Naive B cell (primary cell): ENCODE data around the gene SLC48A1. TPM values are rescaled to one million over a fixed set of nuclear protein-coding genes. Genes with fewer than 3 reads are reported as not detected.

Source experiments
- ATAC-seq, 2 donors: fragments of 150-1000 bp; cut with Tn5 transposase; 2 replicates each; pipeline ENCODE4 v1.10.0; 2021; ENCODE audit warnings: low read depth in 2 of 2, mild to moderate bottlenecking in 2 of 2, moderate library complexity in 2 of 2
- DNase-seq: peaks from one replicate; pipeline ENCODE4 v3.0.0; 2022
- H3K27ac Mint-ChIP-seq, 6 donors: one replicate each; pipeline ENCODE4 v1.8.0; 2020 to 2022; ENCODE audit warnings: mild to moderate bottlenecking in 6 of 6, mixed read lengths in 6 of 6, moderate library complexity in 5 of 6, inconsistent platforms in 2 of 6
- H3K27me3 Mint-ChIP-seq, 3 donors: one replicate each; pipeline ENCODE4 v1.8.0; 2021 to 2022; ENCODE audit warnings: mixed read lengths in 3 of 3, mild to moderate bottlenecking in 1 of 3
- H3K36me3 Mint-ChIP-seq, 2 donors: one replicate each; pipeline ENCODE4 v1.8.0; 2020 to 2022; ENCODE audit warnings: mixed read lengths in 2 of 2, inconsistent platforms in 1 of 2, mild to moderate bottlenecking in 1 of 2
- H3K4me1 Mint-ChIP-seq, 3 donors: one replicate each; pipeline ENCODE4 v1.8.0; 2020 to 2022; ENCODE audit warnings: mixed read lengths in 3 of 3, inconsistent platforms in 1 of 3, mild to moderate bottlenecking in 1 of 3, moderate library complexity in 1 of 3
- H3K4me3 Mint-ChIP-seq, 8 donors: one replicate each; pipeline ENCODE4 v1.8.0; 2020 to 2022; ENCODE audit warnings: mild to moderate bottlenecking in 8 of 8, mixed read lengths in 8 of 8, moderate library complexity in 8 of 8, inconsistent platforms in 2 of 8
- H3K9me3 Mint-ChIP-seq, 7 donors: one replicate each; pipeline ENCODE4 v1.8.0; 2020 to 2022; ENCODE audit warnings: mixed read lengths in 7 of 7, mild to moderate bottlenecking in 5 of 7, inconsistent platforms in 2 of 7, moderate library complexity in 1 of 7
- polyA plus RNA-seq, 6 donors: library from polyadenylated mRNA; unstranded; fragments of 300-500 nt; fragmentation: Illumina TruSeq; gene quantifications; one replicate each; pipeline ENCODE4 v1.2.3, GENCODE V29; 2021; ENCODE audit warnings: low read depth in 6 of 6

Gene SLC48A1
- polyA plus RNA-seq, 6 donors from 2014 or later: 12.2 to 18.3 (median 13.9) TPM

- peak; percentile 64 for DNase-seq
- no peaks in the 10 kb centered on the region for H3K9me3 Mint-ChIP-seq
- H3K27ac Mint-ChIP-seq: peak overlapping the region in 2 of 6 donors; percentile 3 to 88
- ATAC-seq: peak; percentile 95 to 97
- H3K36me3 Mint-ChIP-seq: no peaks in the 10 kb centered on the region
- H3K4me1 Mint-ChIP-seq: peaks cover 40 to 68% (median 50%) of the 10 kb centered on the region in 3 donors
- H3K27me3 Mint-ChIP-seq: no peaks in the 10 kb centered on the region
- H3K4me3 Mint-ChIP-seq: peak overlapping the region in 5 of 8 donors; percentile 21 to 82 (median 65)
Observed at GRCh38 chr12:47747126-47747525, 25.9 kb upstream of the SLC48A1 start.

GRCh38 chr12:47747596-47748506 is 25.2 kb upstream of the SLC48A1 start:
- H3K4me3 Mint-ChIP-seq: no peak overlapping the region
- peak overlapping the region in 2 of 6 donors; percentile 3 to 53 for H3K27ac Mint-ChIP-seq
- ATAC-seq: no peak
- H3K4me1 Mint-ChIP-seq: peaks cover 43 to 68% (median 52%) of the 10 kb centered on the region in 3 donors
- no peaks in the 10 kb centered on the region for H3K36me3 Mint-ChIP-seq
- H3K9me3 Mint-ChIP-seq: no peaks in the 10 kb centered on the region
- no peaks in the 10 kb centered on the region for H3K27me3 Mint-ChIP-seq
- no peak for DNase-seq

- DNase-seq (no peak), ATAC-seq (no peak)
- peak overlapping the region in 1 of 6 donors; percentile 59 for H3K27ac Mint-ChIP-seq
- peaks cover 49 to 68% (median 53%) of the 10 kb centered on the region in 3 donors for H3K4me1 Mint-ChIP-seq
- H3K27me3 Mint-ChIP-seq: no peaks in the 10 kb centered on the region
- no peaks in the 10 kb centered on the region for H3K9me3 Mint-ChIP-seq
- no peak overlapping the region for H3K4me3 Mint-ChIP-seq
- no peaks in the 10 kb centered on the region for H3K36me3 Mint-ChIP-seq
Observed at GRCh38 chr12:47748507-47748828, 24.6 kb upstream of the SLC48A1 start.

- no peaks in the 10 kb centered on the region for H3K36me3 Mint-ChIP-seq
- H3K27me3 Mint-ChIP-seq: no peaks in the 10 kb centered on the region
- peaks cover 53 to 68% (median 53%) of the 10 kb centered on the region in 3 donors for H3K4me1 Mint-ChIP-seq
- H3K4me3 Mint-ChIP-seq: peak overlapping the region in 1 of 8 donors; percentile 30
- peak overlapping the region in 2 of 6 donors; percentile 24 to 72 for H3K27ac Mint-ChIP-seq
- no peaks in the 10 kb centered on the region for H3K9me3 Mint-ChIP-seq
- DNase-seq (no peak), ATAC-seq (no peak)
Observed at GRCh38 chr12:47748899-47749298, 24.1 kb upstream of the SLC48A1 start.

GRCh38 chr12:47750229-47750798 is 22.7 kb upstream of the SLC48A1 start:
- Mint-ChIP-seq H3K9me3 (no peaks in the 10 kb centered on the region), H3K27me3 (no peaks in the 10 kb centered on the region), H3K27ac (no peak overlapping the region), H3K36me3 (no peaks in the 10 kb centered on the region), H3K4me1 (peaks cover 50 to 68% (median 58%) of the 10 kb centered on the region in 3 donors), H3K4me3 (no peak overlapping the region)
- DNase-seq (no peak), ATAC-seq (no peak)

GRCh38 chr12:47750916-47751470 is 22.0 kb upstream of the SLC48A1 start:
- Mint-ChIP-seq H3K4me1 (peaks cover 50 to 68% (median 62%) of the 10 kb centered on the region in 3 donors), H3K36me3 (no peaks in the 10 kb centered on the region), H3K27ac (peak overlapping the region in 1 of 6 donors; percentile 14), H3K4me3 (no peak overlapping the region), H3K9me3 (no peaks in the 10 kb centered on the region), H3K27me3 (no peaks in the 10 kb centered on the region)
- DNase-seq: no peak
- ATAC-seq: no peak

GRCh38 chr12:47751561-47751960 is 21.5 kb upstream of the SLC48A1 start:
- H3K27ac Mint-ChIP-seq: no peak overlapping the region
- H3K36me3 Mint-ChIP-seq: no peaks in the 10 kb centered on the region
- ATAC-seq (no peak), DNase-seq (no peak)
- H3K9me3 Mint-ChIP-seq: no peaks in the 10 kb centered on the region
- peaks cover 52 to 68% (median 63%) of the 10 kb centered on the region in 3 donors for H3K4me1 Mint-ChIP-seq
- H3K4me3 Mint-ChIP-seq: no peak overlapping the region
- no peaks in the 10 kb centered on the region for H3K27me3 Mint-ChIP-seq

GRCh38 chr12:47752121-47752520 is 20.9 kb upstream of the SLC48A1 start:
- no peak overlapping the region for H3K27ac Mint-ChIP-seq
- no peaks in the 10 kb centered on the region for H3K9me3 Mint-ChIP-seq
- no peak overlapping the region for H3K4me3 Mint-ChIP-seq
- H3K27me3 Mint-ChIP-seq: no peaks in the 10 kb centered on the region
- H3K4me1 Mint-ChIP-seq: peaks cover 48 to 66% (median 63%) of the 10 kb centered on the region in 3 donors
- no peak for ATAC-seq
- H3K36me3 Mint-ChIP-seq: no peaks in the 10 kb centered on the region
- no peak for DNase-seq

GRCh38 chr12:47752552-47752951 is 20.5 kb upstream of the SLC48A1 start:
- no peak for ATAC-seq
- no peak for DNase-seq
- peaks cover 49 to 66% (median 63%) of the 10 kb centered on the region in 3 donors for H3K4me1 Mint-ChIP-seq
- H3K27me3 Mint-ChIP-seq: no peaks in the 10 kb centered on the region
- H3K36me3 Mint-ChIP-seq: no peaks in the 10 kb centered on the region
- no peaks in the 10 kb centered on the region for H3K9me3 Mint-ChIP-seq
- H3K4me3 Mint-ChIP-seq: no peak overlapping the region
- H3K27ac Mint-ChIP-seq: peak overlapping the region in 1 of 6 donors; percentile 13

- no peaks in the 10 kb centered on the region for H3K27me3 Mint-ChIP-seq
- H3K4me1 Mint-ChIP-seq: peaks cover 53 to 66% (median 65%) of the 10 kb centered on the region in 3 donors
- H3K4me3 Mint-ChIP-seq: peak overlapping the region in 1 of 8 donors; percentile 47
Observed at GRCh38 chr12:47753021-47754001, 19.7 kb upstream of the SLC48A1 start.

GRCh38 chr12:47754126-47754525 is 18.9 kb upstream of the SLC48A1 start:
- Mint-ChIP-seq H3K27ac (peak overlapping the region in 1 of 6 donors; percentile 69), H3K27me3 (no peaks in the 10 kb centered on the region), H3K4me3 (peak overlapping the region in 1 of 8 donors; percentile 43), H3K4me1 (peaks cover 48 to 64% (median 60%) of the 10 kb centered on the region in 3 donors), H3K36me3 (no peaks in the 10 kb centered on the region), H3K9me3 (no peaks in the 10 kb centered on the region)
- DNase-seq (no peak), ATAC-seq (no peak)

More at GRCh38 chr12:47753021-47754001, 19.7 kb upstream of the SLC48A1 start:
- peak overlapping the region in 3 of 6 donors; percentile 69 to 89 (median 86) for H3K27ac Mint-ChIP-seq
- ATAC-seq: no peak
- H3K9me3 Mint-ChIP-seq: no peaks in the 10 kb centered on the region
- no peak for DNase-seq
- no peaks in the 10 kb centered on the region for H3K36me3 Mint-ChIP-seq

GRCh38 chr12:47754881-47755280 is 18.2 kb upstream of the SLC48A1 start:
- Mint-ChIP-seq H3K4me1 (peaks cover 44 to 67% (median 52%) of the 10 kb centered on the region in 3 donors), H3K9me3 (no peaks in the 10 kb centered on the region), H3K4me3 (peak overlapping the region in 4 of 8 donors; percentile 5 to 50 (median 22)), H3K36me3 (no peaks in the 10 kb centered on the region), H3K27me3 (no peaks in the 10 kb centered on the region), H3K27ac (peak overlapping the region in 3 of 6 donors; percentile 11 to 60 (median 19))
- DNase-seq (no peak), ATAC-seq (no peak)
